ENCODE measurements around the gene HMGB3. TPM values are rescaled to one million over a fixed set of nuclear protein-coding genes. Genes with fewer than 3 reads are reported as not detected.

HMGB3 gene
- 132 to 182 TPM (median 139 TPM) in 5 replicates for total RNA-seq (2022; extraction: Qiagen RNA extraction)

DNA sequence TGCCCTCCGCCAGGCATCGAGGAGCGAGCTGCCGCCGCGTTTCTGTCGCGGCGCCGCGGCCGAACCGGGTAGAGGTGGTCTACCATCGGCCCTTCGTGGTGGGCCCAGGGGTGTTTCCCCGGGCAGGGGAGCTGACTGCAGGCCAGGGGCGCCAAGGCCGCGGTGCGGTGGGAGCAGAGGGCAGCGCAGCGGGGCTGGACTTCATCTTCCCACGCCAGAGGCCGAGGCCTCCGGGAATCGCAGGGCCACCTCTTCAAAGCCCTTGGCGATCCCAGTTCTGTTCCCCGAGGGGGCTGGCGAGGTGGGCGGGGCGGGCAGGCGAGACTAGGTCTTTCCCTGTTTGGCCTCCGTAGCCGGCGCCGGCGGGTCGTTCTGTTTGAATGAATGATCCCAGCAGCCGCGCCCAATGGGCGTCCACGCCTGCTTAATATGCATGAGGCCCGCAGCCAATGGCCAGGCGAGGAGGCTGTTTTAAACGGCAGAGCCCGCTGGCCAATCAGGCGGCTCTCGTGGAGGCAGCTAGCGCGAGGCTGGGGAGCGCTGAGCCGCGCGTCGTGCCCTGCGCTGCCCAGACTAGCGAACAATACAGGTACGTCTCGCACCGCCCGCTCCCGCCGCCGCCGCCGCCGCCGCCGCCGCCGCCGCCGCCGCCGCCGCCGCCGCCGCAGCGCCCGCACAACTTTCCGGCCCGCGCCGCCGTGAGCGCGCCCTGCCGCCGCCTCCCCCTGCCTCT lies at the start of gene HMGB3:
TSS of gene HMGB3 (plus strand) at position 548 of the 733 bp plus-strand sequence. CDS start 2,265 bp downstream, outside the sequence.

Other genes with a start within 250 kb of the HMGB3 start
- gene CD99L2, start 84.7 kb upstream of the HMGB3 start, total RNA-seq (2022; extraction: Qiagen RNA extraction): 50.8 to 60.8 TPM (median 53.8 TPM) in 5 replicates
- 0.11 to 0.40 TPM (median 0.20 TPM) in 5 replicates for gene GPR50, start 193.2 kb downstream of the HMGB3 start, total RNA-seq (2022; extraction: Qiagen RNA extraction)